ENCODE data around the gene LENG8. TPM values are rescaled to one million over a fixed set of nuclear protein-coding genes. Genes with fewer than 3 reads are reported as not detected.

LENG8 gene
- total RNA-seq, 2 experiments from 2014 or later: 610 to 639 TPM

DNA sequence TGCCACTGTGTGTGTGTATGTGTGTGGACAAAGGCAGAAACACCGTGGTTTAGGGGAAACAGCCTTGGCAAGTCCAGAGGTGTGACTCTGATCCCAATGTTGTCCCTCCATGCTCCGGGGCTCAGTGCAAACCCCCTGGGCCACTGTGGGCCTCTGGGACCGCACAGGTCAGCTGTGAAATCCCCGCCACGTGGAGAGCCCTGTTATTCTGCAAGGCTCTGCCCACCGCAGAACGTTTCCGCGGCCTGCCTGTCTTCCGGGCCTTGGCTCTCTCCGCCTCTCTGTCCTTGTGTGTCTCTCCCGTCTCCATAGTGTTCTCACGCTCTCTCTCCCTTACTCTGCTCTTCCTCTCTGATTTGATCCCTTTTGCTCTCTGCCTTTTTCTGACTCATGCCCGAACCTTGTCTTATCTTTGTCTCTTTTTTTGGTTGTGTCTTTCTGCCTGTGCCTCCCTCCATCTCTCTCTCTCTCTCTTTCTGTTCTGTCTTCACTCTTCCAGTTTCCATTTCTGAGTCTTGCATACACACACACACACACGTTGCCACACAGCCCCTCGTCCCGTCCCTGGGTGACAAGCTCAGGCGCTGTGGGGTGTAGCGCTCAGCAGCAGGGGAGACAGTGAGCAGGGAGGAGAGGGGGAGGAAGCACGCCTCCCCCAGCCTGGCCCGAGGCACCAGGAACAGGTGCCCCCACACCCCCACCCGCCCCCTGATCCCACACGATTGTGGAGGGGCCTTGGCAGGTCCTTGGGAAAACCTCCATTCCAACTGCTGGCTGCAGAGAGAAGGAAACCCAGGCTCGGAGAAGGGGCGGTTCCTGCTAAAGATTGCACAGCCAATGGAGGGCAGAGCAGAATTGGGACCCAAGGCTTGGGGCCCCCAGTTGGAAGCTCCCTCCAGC, 30.7 kb upstream of the LENG8 start:
- H3K4me1 ChIP-seq (ENCODE audit: insufficient read depth, low read length): peaks cover 21% of the 10 kb centered on the region
- no peak overlapping the region for H3K4me3 ChIP-seq (ENCODE audit: low read length)
- H3K9me3 ChIP-seq (ENCODE audit: control insufficient read depth in 1 of 2, insufficient read depth in 1 of 2, low read length in 2 of 2): peaks cover 0 to 15% of the 10 kb centered on the region in 2 experiments
- Mint-ChIP-seq H3K27me3 (peaks cover 58% of the 10 kb centered on the region), H3K36me3 (ENCODE audit: low read depth) (no peaks in the 10 kb centered on the region), H3K4me3 (peak overlapping the region; percentile 35), H3K4me1 (ENCODE audit: low read depth) (peaks cover 20% of the 10 kb centered on the region), H3K27ac (no peak overlapping the region), H3K9me3 (no peaks in the 10 kb centered on the region)
- DNase-seq (peak in 3 of 14 experiments; percentile 22 to 49 (median 24)), ATAC-seq (ENCODE audit: poor library complexity) (peak; percentile 24)
- TF ChIP-seq, protein P1, sequence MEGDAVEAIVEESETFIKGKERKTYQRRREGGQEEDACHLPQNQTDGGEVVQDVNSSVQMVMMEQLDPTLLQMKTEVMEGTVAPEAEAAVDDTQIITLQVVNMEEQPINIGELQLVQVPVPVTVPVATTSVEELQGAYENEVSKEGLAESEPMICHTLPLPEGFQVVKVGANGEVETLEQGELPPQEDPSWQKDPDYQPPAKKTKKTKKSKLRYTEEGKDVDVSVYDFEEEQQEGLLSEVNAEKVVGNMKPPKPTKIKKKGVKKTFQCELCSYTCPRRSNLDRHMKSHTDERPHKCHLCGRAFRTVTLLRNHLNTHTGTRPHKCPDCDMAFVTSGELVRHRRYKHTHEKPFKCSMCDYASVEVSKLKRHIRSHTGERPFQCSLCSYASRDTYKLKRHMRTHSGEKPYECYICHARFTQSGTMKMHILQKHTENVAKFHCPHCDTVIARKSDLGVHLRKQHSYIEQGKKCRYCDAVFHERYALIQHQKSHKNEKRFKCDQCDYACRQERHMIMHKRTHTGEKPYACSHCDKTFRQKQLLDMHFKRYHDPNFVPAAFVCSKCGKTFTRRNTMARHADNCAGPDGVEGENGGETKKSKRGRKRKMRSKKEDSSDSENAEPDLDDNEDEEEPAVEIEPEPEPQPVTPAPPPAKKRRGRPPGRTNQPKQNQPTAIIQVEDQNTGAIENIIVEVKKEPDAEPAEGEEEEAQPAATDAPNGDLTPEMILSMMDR (IDR thresholded peaks at IDR 0.05): no peak
- no peaks in the 10 kb centered on the region for H3K36me3 ChIP-seq (ENCODE audit: insufficient read depth, low read length)
- ChIA-PET POLR2A (no interaction called here), CTCF (no interaction called here)
- H3K27ac ChIP-seq (ENCODE audit: low read depth in 1 of 2, low read length in 2 of 2): no peak overlapping the region
- H3K27me3 ChIP-seq (ENCODE audit: control insufficient read depth in 1 of 2, insufficient read depth in 2 of 2, low read length in 2 of 2): peaks cover 40 to 56% of the 10 kb centered on the region in 2 experiments
- intact Hi-C loops (cut with DNase I, micrococcal nuclease): no loop called here

DNA sequence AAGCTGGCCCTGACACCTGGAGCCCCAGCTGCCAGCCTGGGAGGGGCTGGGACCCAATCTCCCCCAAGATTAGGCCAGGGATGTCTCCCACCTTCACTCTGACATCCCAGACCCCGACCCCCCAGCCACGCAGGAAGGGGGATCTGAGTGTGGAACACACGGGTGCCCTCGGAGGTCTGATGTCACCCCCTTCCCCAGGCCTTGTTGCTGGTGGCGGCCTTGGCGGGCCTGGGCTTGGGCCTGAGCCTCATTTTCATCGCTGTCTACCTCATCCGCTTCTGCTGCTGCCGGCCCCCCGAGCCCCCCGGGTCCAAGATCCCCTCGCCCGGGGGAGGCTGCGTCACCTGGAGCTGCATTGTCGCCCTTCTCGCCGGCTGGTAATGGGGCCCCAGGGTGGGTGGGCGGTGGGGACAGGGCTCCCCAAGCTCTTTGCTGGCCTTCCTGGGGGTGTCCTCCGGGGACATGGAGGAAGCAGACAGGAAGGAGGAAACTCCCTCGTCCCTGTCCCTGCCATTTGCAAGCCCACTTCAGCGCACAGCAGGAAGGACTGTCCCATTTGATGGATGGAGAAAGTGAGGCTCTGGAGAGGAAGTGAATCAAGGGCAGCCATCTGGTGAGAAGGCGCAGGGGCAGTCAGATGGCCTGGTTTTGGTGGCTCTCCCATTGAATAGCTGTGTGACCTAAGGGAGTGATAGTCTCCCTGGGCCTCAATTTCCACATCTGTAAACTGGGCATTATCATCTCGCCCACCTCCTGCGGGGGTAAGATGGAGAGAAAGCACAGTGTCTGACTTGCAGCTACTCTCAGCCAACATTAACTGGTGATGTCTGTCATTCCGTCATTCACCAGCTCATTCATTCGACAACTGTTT, 29.8 kb upstream of the LENG8 start:
- Histone ChIP-seq H3K4me1 (ENCODE audit: insufficient read depth, low read length) (peaks cover 21% of the 10 kb centered on the region), H3K36me3 (ENCODE audit: insufficient read depth, low read length) (no peaks in the 10 kb centered on the region), H3K27me3 (ENCODE audit: control insufficient read depth in 1 of 2, insufficient read depth in 2 of 2, low read length in 2 of 2) (peaks cover 35 to 56% of the 10 kb centered on the region in 2 experiments), H3K4me3 (ENCODE audit: low read length) (no peak overlapping the region), H3K27ac (ENCODE audit: low read depth in 1 of 2, low read length in 2 of 2) (no peak overlapping the region), H3K9me3 (ENCODE audit: control insufficient read depth in 1 of 2, insufficient read depth in 1 of 2, low read length in 2 of 2) (peaks cover 0 to 15% of the 10 kb centered on the region in 2 experiments)
- Mint-ChIP-seq H3K27me3 (peaks cover 57% of the 10 kb centered on the region), H3K4me3 (no peak overlapping the region), H3K4me1 (ENCODE audit: low read depth) (peaks cover 20% of the 10 kb centered on the region), H3K9me3 (no peaks in the 10 kb centered on the region), H3K27ac (no peak overlapping the region), H3K36me3 (ENCODE audit: low read depth) (no peaks in the 10 kb centered on the region)
- ChIA-PET CTCF (no interaction called here), POLR2A (interaction anchor here (1.4 kb wide), 1 partner anchor 10 kb away, joined by 3 read pairs; no protein-coding TSS in a partner anchor)
- TF ChIP-seq, protein P1 (IDR thresholded peaks at IDR 0.05): no peak
- no peak for DNase-seq
- intact Hi-C loops (cut with DNase I, micrococcal nuclease): no loop called here
- ATAC-seq (ENCODE audit: poor library complexity): no peak

DNA sequence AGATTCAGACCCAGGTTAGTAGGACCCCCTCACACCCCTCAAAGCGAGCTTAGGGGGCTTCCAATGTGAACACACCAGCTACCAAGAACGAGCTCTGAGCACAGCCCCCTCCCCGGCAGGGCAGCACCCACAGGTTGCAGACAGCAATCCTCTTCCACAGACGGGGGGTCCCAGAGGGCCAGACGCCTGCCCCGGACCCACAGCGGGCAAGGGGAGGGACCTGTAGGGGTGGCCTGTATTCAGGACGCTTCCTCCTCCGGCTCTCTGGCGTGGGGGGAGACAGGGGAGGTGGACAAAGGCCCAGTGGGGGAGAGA, 29.0 kb upstream of the LENG8 start:
- no peak overlapping the region for H3K4me3 ChIP-seq (ENCODE audit: low read length)
- H3K9me3 Mint-ChIP-seq: no peaks in the 10 kb centered on the region
- H3K27ac Mint-ChIP-seq: no peak overlapping the region
- ChIA-PET POLR2A (interaction anchor here (1.4 kb wide), 1 partner anchor 9 kb away, joined by 3 read pairs; no protein-coding TSS in a partner anchor), CTCF (no interaction called here)
- H3K4me1 ChIP-seq (ENCODE audit: insufficient read depth, low read length): peaks cover 21% of the 10 kb centered on the region
- no peaks in the 10 kb centered on the region for H3K36me3 ChIP-seq (ENCODE audit: insufficient read depth, low read length)
- H3K27me3 Mint-ChIP-seq: peaks cover 57% of the 10 kb centered on the region
- H3K4me1 Mint-ChIP-seq (ENCODE audit: low read depth): peaks cover 20% of the 10 kb centered on the region
- ATAC-seq (ENCODE audit: poor library complexity) (no peak), DNase-seq (no peak)
- no peaks in the 10 kb centered on the region for H3K36me3 Mint-ChIP-seq (ENCODE audit: low read depth)
- H3K4me3 Mint-ChIP-seq: no peak overlapping the region
- peaks cover 0 to 15% of the 10 kb centered on the region in 2 experiments for H3K9me3 ChIP-seq (ENCODE audit: control insufficient read depth in 1 of 2, insufficient read depth in 1 of 2, low read length in 2 of 2)
- peaks cover 26 to 53% of the 10 kb centered on the region in 2 experiments for H3K27me3 ChIP-seq (ENCODE audit: control insufficient read depth in 1 of 2, insufficient read depth in 2 of 2, low read length in 2 of 2)
- TF ChIP-seq, protein P1 (IDR thresholded peaks at IDR 0.05): no peak
- intact Hi-C loops (cut with DNase I, micrococcal nuclease): no loop called here
- H3K27ac ChIP-seq (ENCODE audit: low read depth in 1 of 2, low read length in 2 of 2): no peak overlapping the region

Measured in CD4-positive, alpha-beta T cell (primary cell).